SH-SY5Y (cell line): ENCODE measurements around the gene PGLYRP4.

Experiments
- GATA2 ChIP-seq: IDR thresholded peaks from 2 replicates; pipeline ENCODE4 v1.6.1; 2011; ENCODE audit warnings: mild to moderate bottlenecking, low read depth, low read length
- GATA3 ChIP-seq: IDR thresholded peaks from 2 replicates; pipeline ENCODE4 v1.6.1; 2011; ENCODE audit warnings: low read depth, mild to moderate bottlenecking, low read length, moderate library complexity

DNA sequence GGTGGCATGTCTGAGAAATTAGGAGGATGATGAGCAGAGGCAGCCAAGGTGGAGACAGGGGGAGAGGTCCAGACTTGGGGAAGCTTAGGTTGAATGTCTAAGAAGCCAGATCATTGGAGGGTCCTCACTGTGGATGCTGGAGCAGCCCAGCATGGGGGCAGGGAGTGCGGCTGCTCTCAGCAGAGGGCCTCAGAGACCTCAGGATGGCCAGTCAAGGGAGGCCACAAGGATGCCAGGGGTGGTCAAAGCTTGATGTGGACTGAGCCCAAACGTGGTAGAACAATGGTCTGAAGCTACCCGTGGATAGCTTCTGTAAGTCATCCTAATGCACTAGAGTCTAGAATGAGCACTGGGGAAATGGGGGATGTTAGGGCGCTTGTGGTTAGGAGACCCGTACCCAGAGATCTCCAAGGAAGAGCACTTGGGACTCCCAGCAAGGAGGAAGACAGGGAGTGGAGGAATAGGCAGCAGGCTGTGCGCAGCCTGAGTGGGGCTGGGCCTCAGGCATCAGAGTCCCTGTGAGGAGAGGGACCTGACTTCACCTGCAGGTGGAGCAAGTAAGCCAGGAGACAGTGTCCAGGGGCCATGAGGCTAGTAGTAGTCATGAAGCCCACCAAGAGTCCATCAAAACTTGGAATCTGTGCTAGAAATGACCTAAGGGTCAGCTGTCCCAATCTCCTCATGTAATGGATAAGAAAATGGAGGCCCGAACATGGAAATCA lies 4.7 kb upstream of the PGLYRP4 start:
- TF ChIP-seq GATA2: no peak
- no peak for TF ChIP-seq GATA3
